Kidney (tissue), 14 donors: ENCODE data around the gene SLC43A3. TPM values are rescaled to one million over a fixed set of nuclear protein-coding genes. Genes with fewer than 3 reads are reported as not detected.

Source experiments
- DNase-seq, 5 donors: peaks; one replicate each; pipeline ENCODE4 v3.0.0-alpha.2; 2013 to 2020
- FAIRE-seq: peaks from 2 replicates; lab custom pipeline; 2012; peaks lifted over from hg19 to GRCh38; lab: Jason Lieb, UNC
- H3K27ac ChIP-seq, 2 donors: one replicate each; pipeline ENCODE4 v1.7.0; 2013; ENCODE audit warnings: low read depth in 2 of 2, low read length in 2 of 2, inconsistent platforms in 1 of 2
- H3K27me3 ChIP-seq: one replicate; pipeline ENCODE4 v1.7.1; 2013; ENCODE audit warnings: low read length, inconsistent platforms; ENCODE audit not compliant: control insufficient read depth, insufficient read depth
- H3K36me3 ChIP-seq, 3 donors: one replicate each; pipeline versions ENCODE4 v1.7.0 to v1.7.1; 2013; ENCODE audit warnings: low read length in 3 of 3, control low read depth in 1 of 3, inconsistent platforms in 1 of 3; ENCODE audit not compliant: insufficient read depth in 3 of 3, control insufficient read depth in 2 of 3
- H3K4me1 ChIP-seq, 3 donors: one replicate each; pipeline versions ENCODE4 v1.7.0 to v1.7.1; 2013; ENCODE audit warnings: low read length in 3 of 3, inconsistent platforms in 1 of 3, low read depth in 1 of 3; ENCODE audit not compliant: control insufficient read depth in 2 of 3, insufficient read depth in 2 of 3
- H3K4me3 ChIP-seq, 3 donors: one replicate each; pipeline versions ENCODE4 v1.7.0 to v1.8.1; 2013; ENCODE audit warnings: low read length in 3 of 3, control low read depth in 1 of 3, inconsistent platforms in 1 of 3
- H3K9ac ChIP-seq, 3 donors: one replicate each; pipeline versions ENCODE4 v1.7.0 to v1.7.1; 2013; ENCODE audit warnings: low read length in 3 of 3, control low read depth in 1 of 3, inconsistent platforms in 1 of 3
- H3K9me3 ChIP-seq, 3 donors: one replicate each; pipeline versions ENCODE4 v1.7.0 to v1.7.1; 2013; ENCODE audit warnings: low read length in 3 of 3, control low read depth in 1 of 3, inconsistent platforms in 1 of 3; ENCODE audit not compliant: control insufficient read depth in 2 of 3, insufficient read depth in 1 of 3
- CTCF ChIP-seq: IDR thresholded peaks from 3 replicates; pipeline ENCODE4 v1.5.1; 2012; ENCODE audit warnings: mild to moderate bottlenecking, moderate library complexity, borderline replicate concordance; ENCODE audit not compliant: insufficient read depth; ENCODE audit errors: extremely low read depth
- intact Hi-C: fragments of 100-400 bp; cut with DNase I; formaldehyde crosslinking; loops from one replicate; pipeline ENCODE4 v1.11.1; 2022
- polyA plus RNA-seq: library from polyadenylated mRNA; stranded (reverse); fragments of 350-450 nt; fragmentation: Illumina TruSeq; extraction: RNeasy Lipid Tissue Mini Kit (QIAGEN cat#74804); gene quantifications from one replicate; pipeline ENCODE4 v1.2.3, GENCODE V29; 2014; ENCODE audit warnings: low read depth, low replicate concordance; ENCODE audit not compliant: insufficient read depth
- total RNA-seq: library from RNA; stranded (reverse); fragmentation: NEBNext Ultra II Directional; extraction: Animal tissue kit (Norgen Biotek cat#: 25700); gene quantifications from one replicate; pipeline ENCODE4 v1.2.1, GENCODE V29; 2021
- donor health status: control.
- donor health status: control.
- donor health status: control.
- donor health status: control.
- donor health status: control.
- donor health status: DM: yes; HTN: yes; CAD: no.
- donor health status: Normal renal cell carcinoma (clear cell type).

The SLC43A3 gene
- total and polyA plus RNA-seq, 2 donors from 2014 or later = 6.0 to 39.8 TPM

- no peak for FAIRE-seq
- TF ChIP-seq CTCF = no peak
- DNase-seq = no peak
Measured at GRCh38 chr11:57380975-57381374, 45.9 kb downstream of the SLC43A3 start, which contains the start of gene PRG3. Gene PRG3 (minus strand): TSS chr11:57381150. CDS start chr11:57380708, 442 bp downstream.

GRCh38 chr11:57379732-57380131 lies 47.2 kb downstream of the SLC43A3 start:
- Histone ChIP-seq H3K9ac (no peak overlapping the region), H3K4me3 (no peak overlapping the region), H3K36me3 (no peaks in the 10 kb centered on the region), H3K27ac (no peak overlapping the region), H3K27me3 (no peaks in the 10 kb centered on the region), H3K9me3 (no peaks in the 10 kb centered on the region), H3K4me1 (no peaks in the 10 kb centered on the region)
- no peak for TF ChIP-seq CTCF
- no peak for FAIRE-seq
- DNase-seq = peak in 4 of 5 donors; percentile 52 to 71 (median 66)
- intact Hi-C loops = no loop called here

More at GRCh38 chr11:57380975-57381374, 45.9 kb downstream of the SLC43A3 start, which contains the start of gene PRG3:
- H3K27me3 ChIP-seq = no peaks in the 10 kb centered on the region
- H3K4me1 ChIP-seq = no peaks in the 10 kb centered on the region
- no peaks in the 10 kb centered on the region for H3K9me3 ChIP-seq
- no peak within 1 kb of the TSS for H3K4me3 ChIP-seq
- no peaks in the 10 kb centered on the region for H3K36me3 ChIP-seq
- intact Hi-C loops = no loop called here
- H3K27ac ChIP-seq = no peak within 1 kb of the TSS
- H3K9ac ChIP-seq = no peak within 1 kb of the TSS

- no peak for FAIRE-seq
Measured at GRCh38 chr11:57378186-57378585, 48.7 kb downstream of the SLC43A3 start.

More at GRCh38 chr11:57378186-57378585, 48.7 kb downstream of the SLC43A3 start:
- no peak for DNase-seq
- no peaks in the 10 kb centered on the region for H3K36me3 ChIP-seq
- H3K27me3 ChIP-seq = no peaks in the 10 kb centered on the region
- no peak overlapping the region for H3K9ac ChIP-seq
- intact Hi-C loops = no loop called here
- H3K4me1 ChIP-seq = no peaks in the 10 kb centered on the region
- TF ChIP-seq CTCF = no peak
- no peak overlapping the region for H3K4me3 ChIP-seq
- no peaks in the 10 kb centered on the region for H3K9me3 ChIP-seq
- no peak overlapping the region for H3K27ac ChIP-seq
